ENCODE measurements around the gene ABL1. TPM values are rescaled to one million over a fixed set of nuclear protein-coding genes. Genes with fewer than 3 reads are reported as not detected.

The ABL1 gene
- total and polyA plus RNA-seq, 7 donors: 24.5 to 127 (median 69.6) TPM

DNA sequence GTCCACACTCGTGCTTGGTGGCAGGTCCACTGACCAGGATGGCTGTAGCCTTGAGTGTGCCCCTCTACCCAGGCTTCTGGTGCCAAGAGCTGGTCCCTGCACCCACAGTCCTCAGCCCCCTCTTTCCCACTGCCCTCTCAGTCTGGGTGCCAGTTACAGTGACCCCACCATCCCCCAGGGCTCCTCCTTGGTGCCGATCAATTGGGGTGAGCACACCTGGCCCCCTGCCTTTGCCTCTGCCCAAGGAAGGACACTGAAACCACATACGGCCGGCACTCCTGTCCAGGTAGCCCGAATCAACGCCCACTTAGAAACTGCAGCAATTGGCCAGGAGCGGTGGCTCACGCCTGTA is 80.0 kb downstream of the ABL1 start:
- no peak overlapping the region for H3K4me3 ChIP-seq
- no peaks in the 10 kb centered on the region for H3K9me3 ChIP-seq
- no peak overlapping the region for H3K27ac ChIP-seq
- H3K4me1 ChIP-seq: peaks cover 0 to 13% (median 7%) of the 10 kb centered on the region in 4 donors
- no peak for DNase-seq
- intact Hi-C loops (cut with DNase I): no loop called here
- no peaks in the 10 kb centered on the region for H3K36me3 ChIP-seq
- TF ChIP-seq, protein P1, sequence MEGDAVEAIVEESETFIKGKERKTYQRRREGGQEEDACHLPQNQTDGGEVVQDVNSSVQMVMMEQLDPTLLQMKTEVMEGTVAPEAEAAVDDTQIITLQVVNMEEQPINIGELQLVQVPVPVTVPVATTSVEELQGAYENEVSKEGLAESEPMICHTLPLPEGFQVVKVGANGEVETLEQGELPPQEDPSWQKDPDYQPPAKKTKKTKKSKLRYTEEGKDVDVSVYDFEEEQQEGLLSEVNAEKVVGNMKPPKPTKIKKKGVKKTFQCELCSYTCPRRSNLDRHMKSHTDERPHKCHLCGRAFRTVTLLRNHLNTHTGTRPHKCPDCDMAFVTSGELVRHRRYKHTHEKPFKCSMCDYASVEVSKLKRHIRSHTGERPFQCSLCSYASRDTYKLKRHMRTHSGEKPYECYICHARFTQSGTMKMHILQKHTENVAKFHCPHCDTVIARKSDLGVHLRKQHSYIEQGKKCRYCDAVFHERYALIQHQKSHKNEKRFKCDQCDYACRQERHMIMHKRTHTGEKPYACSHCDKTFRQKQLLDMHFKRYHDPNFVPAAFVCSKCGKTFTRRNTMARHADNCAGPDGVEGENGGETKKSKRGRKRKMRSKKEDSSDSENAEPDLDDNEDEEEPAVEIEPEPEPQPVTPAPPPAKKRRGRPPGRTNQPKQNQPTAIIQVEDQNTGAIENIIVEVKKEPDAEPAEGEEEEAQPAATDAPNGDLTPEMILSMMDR (IDR thresholded peaks at IDR 0.05): no peak
- TF ChIP-seq POLR2A (IDR thresholded peaks at IDR 0.05) (no peak), EP300 (IDR thresholded peaks at IDR 0.05) (no peak), POLR2AphosphoS5 (IDR thresholded peaks at IDR 0.05) (no peak)
- 91 to 93% methylated on average over 8 of the region's 8 CpGs for WGBS, 2 donors
- no peaks in the 10 kb centered on the region for H3K27me3 ChIP-seq

DNA sequence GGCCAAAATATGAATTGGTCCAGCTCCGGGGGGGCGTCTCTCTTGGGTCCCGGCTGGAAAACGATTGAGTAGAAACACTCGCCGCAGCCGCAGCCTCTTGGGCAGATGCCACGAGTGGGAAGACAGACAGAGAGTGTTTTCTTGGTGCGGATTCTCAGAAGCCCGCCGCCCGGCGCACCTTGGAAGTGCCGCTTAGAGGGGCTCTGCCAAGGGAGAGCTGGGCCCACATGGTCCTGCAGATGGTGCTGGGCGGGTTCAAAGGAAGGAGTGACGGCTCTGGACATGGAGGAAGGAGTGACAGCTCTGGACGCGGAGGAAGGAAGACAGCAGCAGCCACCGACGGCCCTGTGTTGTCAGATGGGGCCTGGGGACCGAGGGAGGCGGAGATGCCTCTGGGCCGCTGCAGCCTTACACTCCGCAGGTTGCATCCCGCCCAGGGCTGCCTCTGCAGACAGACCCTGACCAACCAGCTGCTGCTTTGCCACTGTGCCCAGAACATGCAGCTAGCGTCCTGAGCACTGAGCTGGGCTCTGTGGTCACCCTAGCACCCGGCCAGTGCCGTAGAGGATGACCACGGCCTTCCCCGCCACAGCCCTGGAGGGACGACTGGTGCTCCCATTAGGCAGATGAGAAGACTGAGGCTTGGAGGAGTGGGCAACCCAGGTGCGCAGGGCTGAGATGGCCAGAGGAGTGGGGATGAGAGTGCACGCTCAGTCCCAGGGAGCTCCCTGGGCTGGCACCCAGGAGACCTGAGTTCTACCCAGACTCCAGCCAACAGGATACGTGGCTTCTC is 82.3 kb downstream of the ABL1 start:
- intact Hi-C loops (cut with DNase I): no loop called here
- TF ChIP-seq, protein P1 (IDR thresholded peaks at IDR 0.05): no peak
- TF ChIP-seq EP300 (IDR thresholded peaks at IDR 0.05) (no peak), POLR2A (IDR thresholded peaks at IDR 0.05) (no peak), POLR2AphosphoS5 (IDR thresholded peaks at IDR 0.05) (no peak)
- no peak for DNase-seq
- Histone ChIP-seq H3K27ac (no peak overlapping the region), H3K36me3 (no peaks in the 10 kb centered on the region), H3K9me3 (no peaks in the 10 kb centered on the region), H3K27me3 (no peaks in the 10 kb centered on the region), H3K4me1 (peaks cover 0 to 13% (median 7%) of the 10 kb centered on the region in 4 donors), H3K4me3 (no peak overlapping the region)
- WGBS, 2 donors: 85 to 91% methylated on average over 34 of the region's 34 CpGs

DNA sequence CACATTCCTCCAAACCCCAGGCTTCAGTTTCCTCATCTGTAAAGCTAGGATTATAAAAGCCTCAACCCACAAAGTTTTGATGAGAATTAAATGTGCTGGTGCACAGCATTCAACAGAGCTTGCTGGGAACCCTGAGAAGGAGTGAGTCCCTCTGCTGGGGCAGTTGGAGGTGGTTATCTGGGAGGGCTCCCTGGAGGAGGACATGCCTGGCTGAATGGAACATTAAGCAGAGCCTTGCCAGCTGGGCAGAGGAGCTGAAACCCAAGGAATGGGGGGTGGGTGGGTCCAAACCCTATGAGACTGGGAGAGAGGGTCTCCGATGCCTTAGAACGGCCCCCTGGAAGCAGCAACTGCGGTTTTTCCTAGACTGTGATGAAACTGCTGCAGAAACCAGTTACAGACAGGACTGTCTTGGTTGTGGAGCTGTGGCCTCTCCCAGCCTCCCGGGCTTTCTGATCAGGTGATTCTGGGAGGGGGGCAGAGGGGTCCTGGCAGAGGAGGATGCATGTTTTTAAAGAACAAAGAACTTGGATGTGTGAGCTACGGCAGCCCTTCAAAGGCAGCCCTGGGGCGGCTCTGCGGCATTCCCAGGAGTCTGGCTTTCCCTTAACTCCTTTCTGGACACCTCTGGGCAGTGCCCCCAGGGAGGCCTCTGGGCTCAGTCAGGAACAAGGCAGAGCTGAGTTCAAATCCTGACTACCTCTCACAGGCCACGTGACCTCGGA is 83.2 kb downstream of the ABL1 start:
- H3K9me3 ChIP-seq: no peaks in the 10 kb centered on the region
- H3K27ac ChIP-seq: no peak overlapping the region
- H3K27me3 ChIP-seq: no peaks in the 10 kb centered on the region
- no peak overlapping the region for H3K4me3 ChIP-seq
- TF ChIP-seq POLR2A (IDR thresholded peaks at IDR 0.05): no peak
- no peak for TF ChIP-seq POLR2AphosphoS5 (IDR thresholded peaks at IDR 0.05)
- TF ChIP-seq, protein P1 (IDR thresholded peaks at IDR 0.05): no peak
- TF ChIP-seq EP300 (IDR thresholded peaks at IDR 0.05): no peak
- peaks cover 0 to 8% (median under 1%) of the 10 kb centered on the region in 4 donors for H3K4me1 ChIP-seq
- H3K36me3 ChIP-seq: no peaks in the 10 kb centered on the region
- DNase-seq: no peak
- intact Hi-C loops (cut with DNase I): no loop called here
- 79 to 83% methylated on average over 9 of the region's 9 CpGs for WGBS, 2 donors

DNA sequence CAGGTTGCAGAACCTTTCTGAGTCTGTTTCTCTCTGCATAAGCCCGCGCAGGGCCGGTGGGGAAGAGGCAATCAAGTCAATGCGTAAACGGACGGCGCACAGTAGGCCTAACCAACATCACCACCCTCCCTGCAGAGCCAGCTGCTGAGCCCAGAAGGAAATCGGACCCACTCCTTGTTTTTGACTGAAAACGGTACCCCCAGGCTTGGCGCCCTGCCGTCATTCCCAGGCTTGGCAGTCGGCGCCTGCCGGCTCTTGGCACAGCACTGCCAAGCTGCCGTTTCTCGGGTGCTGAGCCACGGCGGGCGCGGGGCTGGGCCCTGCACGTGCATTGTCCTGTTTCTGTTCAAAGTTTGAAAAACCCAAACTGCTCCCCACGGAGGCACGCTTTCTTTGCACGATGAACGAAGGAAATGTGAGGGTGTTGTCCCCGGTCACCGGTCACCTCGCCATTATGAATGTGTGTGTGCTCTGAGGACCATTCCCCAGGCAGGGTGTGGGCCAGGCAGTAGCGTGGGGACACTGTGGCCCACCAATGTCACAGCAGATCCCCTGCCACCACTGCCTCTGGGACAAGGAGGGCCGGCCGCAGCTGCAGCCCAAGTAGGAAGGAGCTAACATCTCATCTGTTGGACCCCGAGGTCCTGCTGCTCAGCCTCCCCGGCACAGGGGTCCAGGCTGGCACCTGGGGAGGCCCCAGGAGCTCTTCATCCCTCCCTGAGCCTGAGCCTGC is 83.9 kb downstream of the ABL1 start:
- DNase-seq: no peak
- Histone ChIP-seq H3K4me3 (no peak overlapping the region), H3K36me3 (no peaks in the 10 kb centered on the region), H3K9me3 (no peaks in the 10 kb centered on the region), H3K4me1 (peaks cover 0 to 8% (median 0%) of the 10 kb centered on the region in 4 donors), H3K27ac (no peak overlapping the region), H3K27me3 (no peaks in the 10 kb centered on the region)
- WGBS, 2 donors: 85% methylated on average over 33 of the region's 33 CpGs
- TF ChIP-seq EP300 (IDR thresholded peaks at IDR 0.05): no peak
- no peak for TF ChIP-seq POLR2AphosphoS5 (IDR thresholded peaks at IDR 0.05)
- TF ChIP-seq, protein P1 (IDR thresholded peaks at IDR 0.05): no peak
- no peak for TF ChIP-seq POLR2A (IDR thresholded peaks at IDR 0.05)
- intact Hi-C loops (cut with DNase I): no loop called here

Measured in sigmoid colon (tissue), 7 donors.